CD14-positive monocyte (primary cell): ENCODE measurements around the gene PDCD2. TPM values are rescaled to one million over a fixed set of nuclear protein-coding genes. Genes with fewer than 3 reads are reported as not detected.
A peak's percentile ranks its signal among the peaks of the same experiment; 100 is the strongest.

Source experiments
- DNase-seq, 3 donors: peaks; one replicate each; pipeline ENCODE4 v3.0.0-alpha.2; 2011 to 2022
- H2AFZ ChIP-seq: 2 replicates; pipeline ENCODE4 v1.6.0; 2012; ENCODE audit warnings: mild to moderate bottlenecking, low read depth, low read length, inconsistent platforms; ENCODE audit not compliant: insufficient read depth, poor library complexity, severe bottlenecking
- H3K27ac ChIP-seq, 2 donors: 1 replicate in 1 of 2; 2 replicates in 1 of 2; pipeline ENCODE4 v1.5.1; 2012 to 2013; ENCODE audit warnings: low read length in 2 of 2, control low read depth in 1 of 2, inconsistent platforms in 1 of 2, low read depth in 1 of 2, mild to moderate bottlenecking in 1 of 2
- H3K27me3 ChIP-seq, 2 donors: one replicate each; pipeline versions ENCODE4 v1.6.0 to v1.6.1; 2011 to 2013; ENCODE audit warnings: low read length in 2 of 2; ENCODE audit not compliant: control insufficient read depth in 2 of 2, insufficient read depth in 2 of 2
- H3K36me3 ChIP-seq, 2 donors: replicated peaks in 1 of 2; 1 replicate in 1 of 2; 2 replicates in 1 of 2; pipeline versions ENCODE4 v1.5.1 to v1.6.1; 2012 to 2013; ENCODE audit warnings: low read length in 2 of 2, control low read depth in 1 of 2, inconsistent platforms in 1 of 2, mild to moderate bottlenecking in 1 of 2; ENCODE audit not compliant: insufficient read depth in 2 of 2, control insufficient read depth in 1 of 2
- H3K4me1 ChIP-seq, 2 donors: 1 replicate in 1 of 2; 2 replicates in 1 of 2; pipeline versions ENCODE4 v1.5.1 to v1.6.1; 2012 to 2013; ENCODE audit warnings: low read length in 2 of 2, control low read depth in 1 of 2, inconsistent platforms in 1 of 2, mild to moderate bottlenecking in 1 of 2, moderate library complexity in 1 of 2; ENCODE audit not compliant: insufficient read depth in 2 of 2, control insufficient read depth in 1 of 2
- H3K4me2 ChIP-seq: replicated peaks from 2 replicates; pipeline ENCODE3; 2012; ENCODE audit warnings: low read length, moderate library complexity, mild to moderate bottlenecking; ENCODE audit not compliant: poor library complexity, severe bottlenecking; ENCODE audit errors: extremely low read depth
- H3K4me3 ChIP-seq, 3 experiments: fragments of 200-600 bp in 1 of 3; sonication (generic) in 1 of 3; replicated peaks in 1 of 3; 1 replicate in 2 of 3; 2 replicates in 1 of 3; pipeline ENCODE4 v1.5.1; 2011 to 2013; ENCODE audit warnings: low read length in 3 of 3, mild to moderate bottlenecking in 3 of 3, control low read depth in 2 of 3, low read depth in 2 of 3, inconsistent platforms in 1 of 3, moderate library complexity in 1 of 3
- H3K79me2 ChIP-seq: 2 replicates; pipeline ENCODE4 v1.6.0; 2012; ENCODE audit warnings: mild to moderate bottlenecking, control low read depth, inconsistent platforms, low read length, moderate library complexity; ENCODE audit not compliant: insufficient read depth
- H3K9ac ChIP-seq: 2 replicates; pipeline ENCODE4 v1.6.0; 2017; ENCODE audit warnings: low read length, mild to moderate bottlenecking; ENCODE audit not compliant: insufficient read depth, poor library complexity, severe bottlenecking
- H3K9me3 ChIP-seq, 2 donors: replicated peaks in 1 of 2; 1 replicate in 1 of 2; 2 replicates in 1 of 2; pipeline versions ENCODE4 v1.5.1 to v1.6.1; 2012 to 2013; ENCODE audit warnings: low read length in 2 of 2, control low read depth in 1 of 2; ENCODE audit not compliant: control insufficient read depth in 1 of 2, insufficient read depth in 1 of 2
- H4K20me1 ChIP-seq: 2 replicates; pipeline ENCODE4 v1.6.0; 2012; ENCODE audit warnings: mild to moderate bottlenecking, low read length, control low read depth, moderate library complexity; ENCODE audit not compliant: insufficient read depth
- H3K27ac Mint-ChIP-seq, 7 donors: one replicate each; pipeline ENCODE4 v1.8.0; 2020; ENCODE audit warnings: mild to moderate bottlenecking in 7 of 7, mixed read lengths in 7 of 7, moderate library complexity in 6 of 7, inconsistent platforms in 2 of 7
- H3K27me3 Mint-ChIP-seq, 3 donors: one replicate each; pipeline ENCODE4 v1.8.0; 2021 to 2022; ENCODE audit warnings: low read depth in 3 of 3, mild to moderate bottlenecking in 3 of 3, mixed read lengths in 3 of 3, moderate library complexity in 3 of 3, inconsistent platforms in 1 of 3
- H3K36me3 Mint-ChIP-seq, 2 donors: one replicate each; pipeline ENCODE4 v1.8.0; 2020; ENCODE audit warnings: mixed read lengths in 2 of 2, inconsistent platforms in 1 of 2, mild to moderate bottlenecking in 1 of 2
- H3K4me1 Mint-ChIP-seq: one replicate; pipeline ENCODE4 v1.8.0; 2020; ENCODE audit warnings: mild to moderate bottlenecking, mixed read lengths
- H3K4me3 Mint-ChIP-seq, 2 donors: one replicate each; pipeline ENCODE4 v1.8.0; 2020; ENCODE audit warnings: mild to moderate bottlenecking in 2 of 2, mixed read lengths in 2 of 2, moderate library complexity in 1 of 2
- H3K9me3 Mint-ChIP-seq, 7 donors: one replicate each; pipeline ENCODE4 v1.8.0; 2020 to 2022; ENCODE audit warnings: mixed read lengths in 7 of 7, mild to moderate bottlenecking in 6 of 7, moderate library complexity in 6 of 7, inconsistent platforms in 2 of 7
- CTCF ChIP-seq: fragments of 200-600 bp; IDR thresholded peaks from one replicate; pipeline ENCODE4 v1.8.0; 2022; ENCODE audit warnings: antibody characterized with exemption, mild to moderate bottlenecking
- WGBS: methylation state at CpG from one replicate; pipeline ENCODE4 v1.1.5; 2013; ENCODE audit warnings: missing lambda C conversion rate; ENCODE audit not compliant: insufficient coverage; 5-methylcytosine and 5-hydroxymethylcytosine counted together
- intact Hi-C, 2 donors: fragments of 100-400 bp; cut with micrococcal nuclease; formaldehyde crosslinking; loops; one replicate each; pipeline versions ENCODE4 v1.15.0 to v1.15.1; 2023
- polyA plus RNA-seq, 3 donors: library from polyadenylated mRNA; depleted of rRNA in 1 of 3; unstranded in 2 of 3; stranded (reverse) in 1 of 3; fragments of 300-500 nt in 2 of 3; fragments of >200 nt in 1 of 3; fragmentation: Illumina TruSeq in 2 of 3; gene quantifications; 1 replicate in 2 of 3; 2 replicates in 1 of 3; pipeline ENCODE4 v1.2.3, GENCODE V29; 2012 to 2021

PDCD2 gene
- polyA plus RNA-seq, 3 donors, result 35.7 to 81.0 (median 69.4) TPM

- Histone ChIP-seq H3K27ac (no peak overlapping the region), H3K4me2 (no peak overlapping the region), H3K27me3 (no peaks in the 10 kb centered on the region), H3K4me1 (no peaks in the 10 kb centered on the region), H3K79me2 (peaks cover 24% of the 10 kb centered on the region), H4K20me1 (peaks cover 86% of the 10 kb centered on the region), H3K4me3 (no peak overlapping the region), H3K36me3 (peaks cover 94 to 100% of the 10 kb centered on the region in 2 donors), H2AFZ (no peak overlapping the region), H3K9me3 (no peaks in the 10 kb centered on the region), H3K9ac (no peak overlapping the region)
- Mint-ChIP-seq H3K27me3 (no peaks in the 10 kb centered on the region), H3K9me3 (no peaks in the 10 kb centered on the region), H3K4me3 (no peak overlapping the region), H3K36me3 (peaks cover 87 to 96% of the 10 kb centered on the region in 2 donors), H3K27ac (peak overlapping the region in 1 of 7 donors; percentile 48), H3K4me1 (peaks cover 6% of the 10 kb centered on the region)
- TF ChIP-seq CTCF, result no peak
- DNase-seq, result no peak
- 97% methylated on average over 6 of the region's 10 CpGs for WGBS
- intact Hi-C loops, result no loop called here
Observed at GRCh38 chr6:170542031-170542719, 42.3 kb downstream of the PDCD2 start.

GRCh38 chr6:170537329-170537728, 47.1 kb downstream of the PDCD2 start:
- no peaks in the 10 kb centered on the region for H3K27me3 ChIP-seq
- DNase-seq, result no peak
- no peak overlapping the region for H3K4me3 ChIP-seq
- Mint-ChIP-seq H3K27ac (peak overlapping the region in 2 of 7 donors; percentile 4 to 52), H3K9me3 (no peaks in the 10 kb centered on the region), H3K27me3 (no peaks in the 10 kb centered on the region), H3K4me1 (peaks cover 6% of the 10 kb centered on the region), H3K36me3 (peaks cover 79 to 92% of the 10 kb centered on the region in 2 donors), H3K4me3 (no peak overlapping the region)
- TF ChIP-seq CTCF, result no peak
- no peak overlapping the region for H3K4me2 ChIP-seq
- peaks cover 95 to 100% of the 10 kb centered on the region in 2 donors for H3K36me3 ChIP-seq
- H3K79me2 ChIP-seq, result peaks cover 4% of the 10 kb centered on the region
- H3K9me3 ChIP-seq, result no peaks in the 10 kb centered on the region
- H4K20me1 ChIP-seq, result peaks cover 47% of the 10 kb centered on the region
- H2AFZ ChIP-seq, result no peak overlapping the region
- H3K4me1 ChIP-seq, result no peaks in the 10 kb centered on the region
- H3K9ac ChIP-seq, result no peak overlapping the region
- WGBS, result 100% methylated on average over 3 of the region's 4 CpGs
- intact Hi-C loops, result loop anchor here in 1 of 2 donors (10.0 kb wide), 1 partner anchor 583 kb away; no protein-coding TSS in a partner anchor
- no peak overlapping the region for H3K27ac ChIP-seq
